Activated naive CD8-positive, alpha-beta T cell treated with anti-CD3 and anti-CD28 coated beads, Interleukin-2, amount 10 ng/mL, durations not matched to agents 7 days and 5 days (primary cell): ENCODE data around the gene ADGRB3. TPM values are rescaled to one million over a fixed set of nuclear protein-coding genes. Genes with fewer than 3 reads are reported as not detected.

ENCODE experiments used
- ATAC-seq: fragments of 150-1000 bp; cut with Tn5 transposase; one replicate; pipeline ENCODE4 v1.10.0; 2021; ENCODE audit warnings: low read depth, moderate library complexity
- POLR2A ChIA-PET: fragments of 350-600 bp; sonication (Branson Sonifier 250); formaldehyde crosslinking; loops from one replicate; lab custom pipeline; 2021; ENCODE audit warnings: antibody characterized with exemption; lab: Charles Lee
- DNase-seq: peaks from one replicate; pipeline ENCODE4 v3.0.0; 2021
- H3K27ac Mint-ChIP-seq: one replicate; pipeline ENCODE4 v1.8.0; 2022; ENCODE audit warnings: mild to moderate bottlenecking, mixed read lengths
- H3K27me3 Mint-ChIP-seq: one replicate; pipeline ENCODE4 v1.8.0; 2022; ENCODE audit warnings: mild to moderate bottlenecking, moderate library complexity, mixed read lengths
- H3K36me3 Mint-ChIP-seq: one replicate; pipeline ENCODE4 v1.8.0; 2021; ENCODE audit warnings: mild to moderate bottlenecking, mixed read lengths
- H3K4me1 Mint-ChIP-seq: one replicate; pipeline ENCODE4 v1.8.0; 2021; ENCODE audit warnings: mixed read lengths
- H3K4me3 Mint-ChIP-seq: one replicate; pipeline ENCODE4 v1.8.0; 2022; ENCODE audit warnings: mild to moderate bottlenecking, moderate library complexity, mixed read lengths
- H3K9me3 Mint-ChIP-seq: one replicate; pipeline ENCODE4 v1.8.0; 2021; ENCODE audit warnings: mixed read lengths
- total RNA-seq, 2 experiments: library from RNA; stranded (reverse); gene quantifications; one replicate each; pipeline ENCODE4 v1.2.3, GENCODE V29; 2021

The ADGRB3 gene
- total RNA-seq, 2 experiments from 2014 or later: not detected

DNA sequence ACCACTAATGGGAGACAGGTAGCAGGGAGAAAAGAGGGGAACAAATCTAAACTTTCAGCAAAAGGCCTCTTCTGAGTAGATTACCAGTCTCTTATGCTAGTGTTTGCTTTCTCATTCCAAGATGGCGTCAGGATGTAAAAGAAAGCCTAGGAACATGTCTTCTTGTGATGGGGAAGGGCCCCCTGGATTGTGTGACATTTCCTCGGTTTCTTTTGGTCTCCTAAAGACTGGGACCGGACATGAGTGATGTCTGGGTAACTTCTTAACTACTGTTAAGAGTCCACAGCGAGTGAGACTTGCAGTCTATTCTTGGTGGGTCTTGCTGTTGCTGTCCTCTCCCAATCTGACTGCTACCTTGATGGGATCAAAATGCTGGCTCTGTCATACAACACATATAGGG is 60.3 kb downstream of the ADGRB3 start:
- Mint-ChIP-seq H3K27me3 (no peaks in the 10 kb centered on the region), H3K27ac (no peak overlapping the region), H3K36me3 (no peaks in the 10 kb centered on the region), H3K4me1 (no peaks in the 10 kb centered on the region), H3K4me3 (no peak overlapping the region), H3K9me3 (no peaks in the 10 kb centered on the region)
- POLR2A ChIA-PET: no interaction called here
- no peak for ATAC-seq
- no peak for DNase-seq

DNA sequence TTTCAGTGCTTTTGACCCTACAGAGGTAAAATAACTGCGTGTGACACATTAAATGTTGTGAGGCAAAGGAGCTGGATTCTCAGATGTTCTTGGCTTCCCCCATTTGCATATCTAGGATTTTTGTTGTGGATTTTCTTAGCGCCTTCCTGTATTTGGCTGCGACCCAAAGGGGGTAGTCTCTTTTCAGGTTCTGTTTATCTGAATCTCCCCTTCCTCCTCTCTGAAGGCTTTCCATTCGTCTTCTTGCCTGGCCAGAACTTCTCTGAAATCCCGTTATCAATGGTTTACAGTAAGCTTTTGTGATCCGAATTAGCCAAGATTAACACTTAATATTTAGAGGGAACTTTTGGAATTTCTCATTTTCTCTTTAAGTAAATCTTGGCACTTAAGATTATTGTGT is 60.8 kb downstream of the ADGRB3 start:
- no peak overlapping the region for H3K27ac Mint-ChIP-seq
- H3K4me1 Mint-ChIP-seq: no peaks in the 10 kb centered on the region
- no peak overlapping the region for H3K4me3 Mint-ChIP-seq
- H3K9me3 Mint-ChIP-seq: no peaks in the 10 kb centered on the region
- ATAC-seq: no peak
- H3K36me3 Mint-ChIP-seq: no peaks in the 10 kb centered on the region
- H3K27me3 Mint-ChIP-seq: no peaks in the 10 kb centered on the region
- POLR2A ChIA-PET: no interaction called here
- no peak for DNase-seq

DNA sequence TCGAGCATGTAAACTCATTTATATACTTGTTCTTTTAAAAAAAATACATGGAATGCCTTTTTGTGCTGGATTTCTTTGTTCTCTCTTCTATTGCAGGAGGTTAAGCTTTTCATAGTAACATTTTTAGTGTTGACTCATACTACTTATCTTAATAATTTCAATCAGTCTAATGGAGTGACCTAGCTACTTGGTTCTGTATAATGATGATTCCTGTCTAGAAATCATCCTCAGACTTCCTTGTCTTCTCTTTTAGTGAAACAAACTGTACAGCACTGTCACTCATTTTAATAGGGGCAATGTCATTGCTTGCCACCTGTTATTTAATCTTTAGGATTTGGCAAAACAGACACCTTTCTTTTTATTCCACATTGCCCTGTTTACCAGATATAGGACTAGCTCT is 62.3 kb downstream of the ADGRB3 start:
- Mint-ChIP-seq H3K27me3 (no peaks in the 10 kb centered on the region), H3K36me3 (no peaks in the 10 kb centered on the region), H3K9me3 (no peaks in the 10 kb centered on the region), H3K27ac (no peak overlapping the region), H3K4me1 (no peaks in the 10 kb centered on the region), H3K4me3 (no peak overlapping the region)
- POLR2A ChIA-PET: no interaction called here
- ATAC-seq: no peak
- no peak for DNase-seq

DNA sequence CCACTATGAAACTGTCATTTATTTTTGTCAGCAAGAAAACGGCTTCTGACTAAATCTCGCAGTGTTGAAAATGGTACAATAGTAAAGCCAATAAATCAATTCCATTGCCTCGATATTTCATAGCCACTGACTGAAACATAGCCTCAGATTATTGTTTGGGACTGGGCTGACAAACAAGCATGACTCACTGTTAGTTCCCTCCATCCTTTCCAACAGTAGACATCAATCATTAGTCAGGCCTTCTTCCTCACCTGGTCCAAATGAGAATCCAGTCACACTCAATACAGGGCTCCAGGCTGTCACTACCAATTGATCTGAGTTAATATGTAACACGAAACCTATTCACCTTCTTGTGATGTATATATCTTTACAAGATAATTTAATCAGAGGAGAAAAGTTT is 66.1 kb downstream of the ADGRB3 start:
- Mint-ChIP-seq H3K9me3 (no peaks in the 10 kb centered on the region), H3K36me3 (no peaks in the 10 kb centered on the region), H3K27ac (no peak overlapping the region), H3K4me3 (no peak overlapping the region), H3K27me3 (no peaks in the 10 kb centered on the region), H3K4me1 (no peaks in the 10 kb centered on the region)
- POLR2A ChIA-PET: no interaction called here
- DNase-seq (no peak), ATAC-seq (no peak)

DNA sequence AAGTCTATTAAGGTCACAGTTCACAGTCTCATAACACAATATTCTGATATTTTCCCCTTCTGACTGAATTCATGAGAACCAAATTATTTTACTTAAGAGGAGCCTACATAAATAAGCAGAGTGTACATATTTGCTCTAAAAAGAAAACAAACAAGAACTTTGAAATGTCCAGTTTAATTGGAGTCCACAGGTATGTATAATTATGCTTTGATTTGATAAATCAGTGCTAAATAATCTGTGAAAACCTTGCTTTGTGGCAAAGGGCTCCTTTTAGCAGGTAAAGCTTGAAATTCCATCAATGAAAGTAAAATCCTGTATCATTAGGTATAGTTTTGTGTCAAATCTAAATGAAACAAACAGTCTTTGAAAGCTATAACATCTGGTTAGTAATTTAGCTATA is 69.4 kb downstream of the ADGRB3 start:
- Mint-ChIP-seq H3K36me3 (no peaks in the 10 kb centered on the region), H3K27me3 (no peaks in the 10 kb centered on the region), H3K4me3 (no peak overlapping the region), H3K4me1 (no peaks in the 10 kb centered on the region), H3K9me3 (no peaks in the 10 kb centered on the region), H3K27ac (no peak overlapping the region)
- no peak for DNase-seq
- POLR2A ChIA-PET: no interaction called here
- no peak for ATAC-seq

DNA sequence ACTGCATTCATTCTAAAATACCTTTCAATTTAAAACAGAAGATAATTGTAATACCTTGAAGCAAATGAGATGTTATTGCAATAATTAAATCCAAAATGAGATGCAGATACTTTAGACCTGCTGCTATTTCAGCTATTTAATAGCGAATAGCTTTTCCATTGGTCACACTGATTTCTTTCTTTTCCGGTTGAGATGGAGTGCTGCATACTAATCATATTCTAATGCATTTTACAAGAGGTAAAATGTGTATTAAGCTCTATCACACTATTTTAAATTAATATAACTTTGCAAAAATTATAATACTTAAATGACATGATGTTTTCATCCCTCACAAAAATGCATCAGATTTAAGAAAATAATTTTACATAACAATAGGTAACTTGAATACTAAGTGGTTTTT is 74.0 kb downstream of the ADGRB3 start:
- ATAC-seq (no peak), DNase-seq (no peak)
- Mint-ChIP-seq H3K36me3 (no peaks in the 10 kb centered on the region), H3K27me3 (no peaks in the 10 kb centered on the region), H3K9me3 (no peaks in the 10 kb centered on the region), H3K27ac (no peak overlapping the region), H3K4me3 (no peak overlapping the region), H3K4me1 (no peaks in the 10 kb centered on the region)
- POLR2A ChIA-PET: no interaction called here

DNA sequence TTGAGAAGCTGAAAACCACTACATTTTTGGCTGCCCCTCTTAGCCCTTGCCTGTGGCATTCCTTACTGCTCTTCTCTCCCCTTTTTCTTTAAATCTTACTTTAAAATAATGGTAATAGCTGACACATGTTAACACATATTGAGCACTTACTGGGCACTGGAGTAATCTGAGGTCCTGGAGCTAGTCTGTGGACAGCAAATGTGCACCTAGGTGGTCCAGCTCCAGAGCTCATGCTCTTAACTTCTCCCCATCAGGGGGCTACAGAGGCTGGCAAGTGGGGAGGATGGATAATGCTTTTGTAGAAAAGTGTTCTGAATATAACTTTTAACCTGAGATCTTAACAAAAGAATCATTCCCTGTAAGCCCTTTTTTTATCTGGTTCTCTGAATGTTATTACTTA is 74.8 kb downstream of the ADGRB3 start:
- H3K4me3 Mint-ChIP-seq: no peak overlapping the region
- DNase-seq (no peak), ATAC-seq (no peak)
- H3K27me3 Mint-ChIP-seq: no peaks in the 10 kb centered on the region
- POLR2A ChIA-PET: no interaction called here
- no peaks in the 10 kb centered on the region for H3K36me3 Mint-ChIP-seq
- H3K9me3 Mint-ChIP-seq: no peaks in the 10 kb centered on the region
- no peaks in the 10 kb centered on the region for H3K4me1 Mint-ChIP-seq
- no peak overlapping the region for H3K27ac Mint-ChIP-seq

DNA sequence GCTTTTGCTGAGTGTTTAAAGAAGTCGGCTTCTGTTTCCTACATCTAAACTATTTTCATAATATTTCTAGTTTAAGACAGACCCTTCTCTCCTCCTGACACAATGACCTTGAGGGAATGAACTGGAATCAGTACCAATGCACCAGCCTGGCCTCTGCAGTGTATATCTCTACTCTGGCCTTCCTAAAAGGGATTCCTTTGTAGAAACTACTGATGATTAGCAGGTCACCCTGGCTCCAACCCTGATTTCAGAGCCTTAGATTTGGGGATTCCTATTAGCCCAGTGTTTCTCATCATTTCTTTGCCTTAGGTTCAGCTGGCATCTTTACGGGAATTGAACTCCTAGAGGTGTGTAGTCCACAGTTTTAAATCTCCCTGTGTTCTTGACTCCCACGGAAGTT is 75.4 kb downstream of the ADGRB3 start:
- Mint-ChIP-seq H3K36me3 (no peaks in the 10 kb centered on the region), H3K27me3 (no peaks in the 10 kb centered on the region), H3K4me1 (no peaks in the 10 kb centered on the region), H3K9me3 (no peaks in the 10 kb centered on the region), H3K4me3 (no peak overlapping the region), H3K27ac (no peak overlapping the region)
- ATAC-seq (no peak), DNase-seq (no peak)
- POLR2A ChIA-PET: no interaction called here

DNA sequence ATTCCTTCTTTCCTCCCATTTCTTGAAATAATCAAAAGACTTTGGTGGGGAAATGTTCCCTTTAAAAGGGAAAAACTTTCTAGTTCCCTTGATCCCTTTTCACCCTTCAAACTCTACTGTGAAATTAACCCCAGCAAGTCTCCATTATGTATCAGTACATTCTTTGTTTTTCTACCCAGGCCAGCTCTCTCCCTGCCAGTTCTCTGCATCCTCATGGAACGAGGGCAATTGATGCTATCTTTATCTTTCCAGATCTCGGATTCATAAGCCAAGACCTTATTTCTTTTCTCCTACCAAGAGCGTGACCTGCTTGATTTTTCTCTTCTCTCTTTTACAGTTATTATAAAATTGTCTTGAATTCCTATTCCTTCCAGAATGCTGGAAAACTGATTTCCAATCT is 75.8 kb downstream of the ADGRB3 start:
- H3K9me3 Mint-ChIP-seq: no peaks in the 10 kb centered on the region
- ATAC-seq: no peak
- no peaks in the 10 kb centered on the region for H3K36me3 Mint-ChIP-seq
- POLR2A ChIA-PET: no interaction called here
- no peaks in the 10 kb centered on the region for H3K27me3 Mint-ChIP-seq
- H3K27ac Mint-ChIP-seq: no peak overlapping the region
- H3K4me1 Mint-ChIP-seq: no peaks in the 10 kb centered on the region
- no peak for DNase-seq
- no peak overlapping the region for H3K4me3 Mint-ChIP-seq

DNA sequence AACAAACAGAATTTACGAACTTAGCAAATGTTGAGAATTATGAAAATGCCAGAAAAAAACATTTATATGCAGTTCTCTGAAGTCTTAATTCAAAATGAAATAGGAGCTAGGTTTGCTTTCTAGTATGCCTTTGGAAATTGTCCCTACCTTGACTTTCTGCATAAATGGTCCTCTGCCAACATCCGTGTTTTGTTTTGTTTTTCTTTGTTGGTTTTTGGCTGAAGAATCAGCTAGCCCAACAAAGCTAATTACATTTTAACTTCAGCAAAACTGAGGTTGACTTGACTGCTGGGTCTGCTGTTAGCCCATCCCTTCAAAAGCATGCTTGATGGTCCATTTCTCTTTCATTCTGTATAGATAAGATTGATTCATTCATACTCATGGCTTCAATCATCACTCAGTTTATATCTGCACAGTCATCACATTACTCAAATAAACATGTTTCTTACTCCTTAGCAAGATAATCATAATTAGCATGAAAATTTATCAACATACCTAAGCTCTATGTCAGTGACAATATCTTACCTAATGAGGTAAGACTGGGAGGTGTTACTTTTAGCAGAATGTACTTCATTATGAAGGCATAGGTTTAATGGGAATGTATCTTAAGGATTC is 76.4 kb downstream of the ADGRB3 start:
- DNase-seq: no peak
- Mint-ChIP-seq H3K9me3 (no peaks in the 10 kb centered on the region), H3K27me3 (no peaks in the 10 kb centered on the region)

DNA sequence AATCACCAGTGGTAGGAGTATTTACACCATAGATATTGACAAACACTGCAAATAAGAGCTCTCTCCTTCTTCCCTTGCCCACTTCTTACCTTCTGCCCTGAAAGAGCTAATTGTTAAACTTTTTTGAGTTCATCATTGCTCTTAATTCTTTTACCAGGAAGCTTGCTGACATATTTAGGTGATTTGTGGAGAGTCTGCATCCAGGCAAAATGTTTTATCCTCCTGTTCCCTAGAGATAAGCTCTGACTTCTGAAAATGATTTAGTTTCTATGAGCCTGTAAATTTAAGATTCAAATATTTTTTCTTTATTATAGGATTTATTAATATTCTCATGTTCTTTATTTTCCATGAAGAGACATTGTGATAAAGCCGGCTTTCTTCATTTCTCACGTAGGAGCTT is 81.5 kb downstream of the ADGRB3 start:
- ATAC-seq: no peak

More for the DNA sequence above, 76.4 kb downstream of the ADGRB3 start:
- Mint-ChIP-seq H3K36me3 (no peaks in the 10 kb centered on the region), H3K27ac (no peak overlapping the region), H3K4me1 (no peaks in the 10 kb centered on the region), H3K4me3 (no peak overlapping the region)
- POLR2A ChIA-PET: no interaction called here
- no peak for ATAC-seq

DNA sequence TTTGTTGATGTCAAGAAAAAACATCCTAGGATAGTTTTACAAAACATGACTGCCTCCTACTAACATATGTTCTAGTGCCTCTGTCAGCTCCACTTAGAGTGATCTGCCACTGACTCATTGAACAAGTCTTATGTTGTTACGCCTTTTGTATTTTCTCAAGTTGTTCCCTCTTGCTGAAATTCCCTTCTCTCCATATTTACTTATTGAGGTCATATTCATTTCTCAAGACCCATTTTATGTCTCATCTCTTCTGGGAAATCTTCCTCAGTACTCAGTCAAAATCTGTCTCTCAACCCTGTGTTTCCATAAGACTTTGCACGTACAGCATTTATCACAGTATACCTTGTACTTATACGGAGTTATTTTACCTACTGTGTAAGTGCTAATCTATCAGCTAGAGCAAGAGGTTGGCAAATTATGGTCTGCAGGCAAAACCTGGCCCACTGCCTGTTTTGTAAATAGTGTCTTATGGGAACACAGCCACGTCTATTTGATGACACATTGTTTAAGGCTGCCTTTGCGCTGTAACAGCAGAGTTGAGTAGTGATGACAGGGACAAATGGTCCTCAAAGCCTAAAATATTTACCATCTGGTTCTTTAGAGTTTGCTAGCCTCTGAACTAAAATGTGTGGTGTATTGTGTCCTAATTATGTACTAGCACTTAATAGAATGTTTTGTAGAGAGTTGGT is 83.4 kb downstream of the ADGRB3 start:
- no peaks in the 10 kb centered on the region for H3K36me3 Mint-ChIP-seq
- DNase-seq (no peak), ATAC-seq (no peak)
- no peaks in the 10 kb centered on the region for H3K9me3 Mint-ChIP-seq
- no peak overlapping the region for H3K4me3 Mint-ChIP-seq
- H3K27me3 Mint-ChIP-seq: peaks cover 4% of the 10 kb centered on the region
- no peaks in the 10 kb centered on the region for H3K4me1 Mint-ChIP-seq
- no peak overlapping the region for H3K27ac Mint-ChIP-seq
- POLR2A ChIA-PET: no interaction called here

More for the DNA sequence above, 81.5 kb downstream of the ADGRB3 start:
- Mint-ChIP-seq H3K4me3 (no peak overlapping the region), H3K36me3 (no peaks in the 10 kb centered on the region), H3K9me3 (no peaks in the 10 kb centered on the region), H3K27me3 (peaks cover 4% of the 10 kb centered on the region), H3K4me1 (no peaks in the 10 kb centered on the region), H3K27ac (no peak overlapping the region)
- DNase-seq: no peak
- POLR2A ChIA-PET: no interaction called here

DNA sequence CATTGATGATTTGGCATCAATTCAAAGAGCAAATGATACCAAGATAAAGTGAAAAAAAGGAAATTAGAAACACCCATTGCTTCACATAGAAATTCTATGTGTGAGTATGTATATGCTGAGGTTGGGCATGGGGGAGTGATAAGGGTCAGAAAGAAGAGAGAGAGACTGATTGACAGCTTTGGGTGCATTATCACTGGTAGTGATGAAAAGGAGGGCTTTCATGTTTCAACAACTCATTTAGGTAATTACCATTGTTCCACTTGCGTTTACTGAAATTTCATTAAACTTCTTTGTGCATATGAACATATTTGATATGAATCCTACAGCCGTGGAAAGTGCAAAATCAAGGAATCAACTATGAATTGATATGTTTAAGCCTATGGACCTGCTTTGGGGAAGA is 84.7 kb downstream of the ADGRB3 start:
- H3K9me3 Mint-ChIP-seq: no peaks in the 10 kb centered on the region
- H3K4me1 Mint-ChIP-seq: no peaks in the 10 kb centered on the region
- no peak overlapping the region for H3K27ac Mint-ChIP-seq
- H3K36me3 Mint-ChIP-seq: no peaks in the 10 kb centered on the region
- POLR2A ChIA-PET: no interaction called here
- H3K4me3 Mint-ChIP-seq: no peak overlapping the region
- DNase-seq: no peak
- H3K27me3 Mint-ChIP-seq: peaks cover 4% of the 10 kb centered on the region
- no peak for ATAC-seq

DNA sequence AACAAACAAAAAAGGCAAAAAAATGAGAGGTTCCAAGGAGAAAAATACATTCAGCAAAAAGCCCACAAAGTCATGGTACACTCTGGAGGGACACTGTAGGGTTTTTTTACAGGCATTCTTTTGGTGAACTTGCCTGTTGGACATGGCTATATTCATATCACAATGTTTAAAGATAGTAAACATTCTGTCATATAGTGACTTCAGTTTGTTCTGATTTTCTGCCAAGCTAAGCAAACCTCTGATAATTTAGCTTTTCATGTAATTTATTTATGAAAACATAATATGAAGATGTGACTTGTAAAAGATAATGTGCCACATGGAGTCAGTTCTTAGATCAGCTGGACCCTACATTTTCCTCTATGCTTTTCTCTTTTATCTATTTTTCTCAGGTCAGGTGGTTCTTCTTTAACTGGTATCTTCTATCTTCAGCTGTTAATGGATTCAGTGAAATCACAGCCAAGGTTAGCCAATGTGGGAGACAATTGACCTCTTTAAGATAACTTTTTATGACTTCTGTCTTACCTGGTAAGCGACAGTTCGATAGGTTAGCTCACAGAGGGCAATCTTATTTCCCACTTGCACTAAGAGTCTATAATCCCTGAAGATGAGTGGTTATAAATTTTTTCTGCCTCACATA is 87.9 kb downstream of the ADGRB3 start:
- H3K36me3 Mint-ChIP-seq: no peaks in the 10 kb centered on the region
- ATAC-seq: no peak
- POLR2A ChIA-PET: no interaction called here

More for the DNA sequence above, 87.9 kb downstream of the ADGRB3 start:
- Mint-ChIP-seq H3K27me3 (peaks cover 5% of the 10 kb centered on the region), H3K4me3 (no peak overlapping the region), H3K27ac (no peak overlapping the region), H3K4me1 (no peaks in the 10 kb centered on the region), H3K9me3 (no peaks in the 10 kb centered on the region)
- no peak for DNase-seq
